Measurements from ENCODE around the gene MYO10.
"Not testable (repeated sequence)": the region's sequence is repeated elsewhere in the genome, so short reads cannot be mapped to it uniquely, and the experiment has no call there.

The MYO10 gene

DNA sequence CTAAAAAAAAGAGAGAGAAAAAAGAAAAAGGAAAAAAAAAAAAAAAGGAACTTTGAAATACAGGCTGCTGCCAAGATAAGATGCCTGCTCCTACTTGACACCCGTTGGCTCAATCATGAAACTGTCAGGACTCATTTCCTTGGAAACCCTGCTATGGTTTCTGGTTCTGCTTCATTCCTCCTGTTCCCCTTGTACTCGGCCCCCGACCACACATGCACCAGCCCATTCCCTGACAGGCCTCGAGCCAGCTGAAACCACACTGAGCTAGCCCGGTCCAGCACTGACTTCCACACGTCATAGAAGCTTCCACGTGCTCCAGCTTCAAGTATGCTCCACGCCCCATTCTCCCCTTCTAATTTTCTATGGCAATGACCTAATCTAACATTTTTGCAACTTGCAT is 93.2 kb downstream of the MYO10 start:
- no peak overlapping the region for H3K4me3 ChIP-seq (ENCODE audit: low read length)
- no peak for DNase-seq (ENCODE audit: low read depth)
- TF ChIP-seq, protein P1, sequence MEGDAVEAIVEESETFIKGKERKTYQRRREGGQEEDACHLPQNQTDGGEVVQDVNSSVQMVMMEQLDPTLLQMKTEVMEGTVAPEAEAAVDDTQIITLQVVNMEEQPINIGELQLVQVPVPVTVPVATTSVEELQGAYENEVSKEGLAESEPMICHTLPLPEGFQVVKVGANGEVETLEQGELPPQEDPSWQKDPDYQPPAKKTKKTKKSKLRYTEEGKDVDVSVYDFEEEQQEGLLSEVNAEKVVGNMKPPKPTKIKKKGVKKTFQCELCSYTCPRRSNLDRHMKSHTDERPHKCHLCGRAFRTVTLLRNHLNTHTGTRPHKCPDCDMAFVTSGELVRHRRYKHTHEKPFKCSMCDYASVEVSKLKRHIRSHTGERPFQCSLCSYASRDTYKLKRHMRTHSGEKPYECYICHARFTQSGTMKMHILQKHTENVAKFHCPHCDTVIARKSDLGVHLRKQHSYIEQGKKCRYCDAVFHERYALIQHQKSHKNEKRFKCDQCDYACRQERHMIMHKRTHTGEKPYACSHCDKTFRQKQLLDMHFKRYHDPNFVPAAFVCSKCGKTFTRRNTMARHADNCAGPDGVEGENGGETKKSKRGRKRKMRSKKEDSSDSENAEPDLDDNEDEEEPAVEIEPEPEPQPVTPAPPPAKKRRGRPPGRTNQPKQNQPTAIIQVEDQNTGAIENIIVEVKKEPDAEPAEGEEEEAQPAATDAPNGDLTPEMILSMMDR (conservative IDR thresholded peaks at IDR 0.05; ENCODE audit: low read depth, low read length), result no peak

DNA sequence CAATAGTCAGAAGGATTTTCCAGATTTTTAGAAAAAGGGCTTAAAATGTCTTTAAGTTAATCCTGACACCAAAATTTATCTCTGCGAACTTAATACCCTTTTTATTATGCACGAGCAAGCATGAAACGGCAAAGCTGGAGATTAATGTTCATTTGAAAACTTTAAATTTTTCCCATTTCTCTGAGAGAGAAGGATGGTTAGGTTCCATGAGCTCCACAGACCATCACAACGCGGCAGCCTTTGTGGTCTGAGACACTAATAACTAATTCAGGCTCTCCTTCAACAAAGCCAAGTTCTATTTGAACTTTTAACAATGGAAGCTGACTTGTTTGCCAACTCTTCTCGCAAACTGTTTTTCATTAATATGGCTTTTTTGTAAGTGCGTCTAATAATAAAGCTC is 94.7 kb downstream of the MYO10 start:
- no peak overlapping the region for H3K4me3 ChIP-seq (ENCODE audit: low read length)
- TF ChIP-seq, protein P1 (conservative IDR thresholded peaks at IDR 0.05; ENCODE audit: low read depth, low read length), result no peak
- DNase-seq (ENCODE audit: low read depth), result no peak

DNA sequence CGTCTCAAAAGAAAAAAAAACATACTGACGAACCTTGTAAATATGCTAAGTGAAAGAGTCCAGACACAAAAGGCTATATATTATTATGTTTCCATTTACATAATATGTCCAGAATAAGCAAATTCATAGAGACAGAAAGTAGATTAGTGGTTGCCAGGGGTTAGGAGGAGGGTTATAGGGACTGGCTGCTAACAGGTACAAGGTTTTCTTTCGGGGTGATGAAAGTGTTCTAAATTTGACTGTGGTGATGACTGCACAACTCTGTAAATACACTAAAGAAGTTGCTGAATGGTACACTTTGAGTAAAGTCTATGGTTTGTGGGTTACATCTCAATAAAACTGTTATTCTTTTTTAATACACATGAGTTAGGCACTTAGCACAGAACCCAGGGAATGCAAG is 98.8 kb downstream of the MYO10 start:
- no peak for DNase-seq (ENCODE audit: low read depth)
- no peak overlapping the region for H3K4me3 ChIP-seq (ENCODE audit: low read length)
- TF ChIP-seq, protein P1 (conservative IDR thresholded peaks at IDR 0.05; ENCODE audit: low read depth, low read length), result no peak

DNA sequence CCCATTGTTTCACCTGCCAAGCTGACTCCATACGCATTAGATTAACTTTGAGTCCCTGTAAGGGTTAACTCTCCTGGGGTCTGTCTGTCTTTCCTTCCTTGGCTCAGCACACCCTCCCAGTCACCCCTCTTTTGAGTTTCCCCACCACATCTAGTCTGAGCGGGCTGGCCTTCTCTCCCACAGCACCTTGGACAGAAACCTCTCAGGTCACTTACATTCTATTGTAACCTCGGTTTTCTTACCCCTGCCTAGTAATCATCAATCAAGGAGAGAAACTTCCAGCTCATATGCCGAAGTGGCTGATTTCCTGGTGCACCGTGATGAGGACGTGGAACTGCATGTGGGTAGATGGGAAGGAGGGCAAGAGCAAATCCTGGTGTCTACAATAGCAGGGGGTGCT is 102.1 kb downstream of the MYO10 start:
- no peak for DNase-seq (ENCODE audit: low read depth)
- TF ChIP-seq, protein P1 (conservative IDR thresholded peaks at IDR 0.05; ENCODE audit: low read depth, low read length), result no peak
- no peak overlapping the region for H3K4me3 ChIP-seq (ENCODE audit: low read length)

DNA sequence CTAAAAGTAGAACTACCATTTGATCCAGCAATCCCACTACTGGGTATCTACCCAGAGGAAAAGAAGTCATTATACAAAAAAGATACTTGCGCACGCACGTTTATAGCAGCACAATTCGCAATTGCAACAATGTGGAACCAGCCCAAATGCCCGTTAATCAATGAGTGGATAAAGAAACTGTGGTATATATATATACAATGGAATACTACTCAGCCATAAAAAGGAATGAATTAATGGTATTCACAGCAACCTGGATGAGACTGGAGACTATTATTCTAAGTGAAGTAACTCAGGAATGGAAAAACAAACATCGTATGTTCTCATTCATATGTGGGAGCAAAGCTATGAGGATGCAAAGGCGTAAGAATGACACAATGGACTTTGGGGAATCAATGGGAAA is 104.8 kb downstream of the MYO10 start:
- not testable (repeated sequence) for H3K4me3 ChIP-seq (ENCODE audit: low read length); DNase-seq (ENCODE audit: low read depth)

DNA sequence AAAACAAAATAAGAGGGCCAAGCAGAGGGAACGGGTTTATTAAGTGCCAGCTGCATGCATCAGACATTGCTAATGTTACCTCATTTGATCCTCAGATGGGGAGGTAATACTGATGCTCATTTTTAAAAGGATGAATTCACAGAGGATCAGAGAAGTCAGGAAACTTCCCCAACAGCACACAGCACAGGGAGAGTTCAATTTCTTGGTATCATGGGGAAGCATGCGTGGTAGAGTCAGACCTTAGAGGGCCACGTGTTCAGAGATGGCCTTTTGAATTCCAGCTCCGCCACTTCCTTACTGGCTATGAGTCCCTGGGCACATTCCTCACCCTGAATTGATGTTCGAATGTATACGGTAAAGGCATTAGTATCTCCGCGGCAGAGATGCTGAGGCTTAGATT is 108.3 kb downstream of the MYO10 start:
- no peak for DNase-seq (ENCODE audit: low read depth)
- TF ChIP-seq, protein P1 (conservative IDR thresholded peaks at IDR 0.05; ENCODE audit: low read depth, low read length), result no peak
- no peak overlapping the region for H3K4me3 ChIP-seq (ENCODE audit: low read length)

DNA sequence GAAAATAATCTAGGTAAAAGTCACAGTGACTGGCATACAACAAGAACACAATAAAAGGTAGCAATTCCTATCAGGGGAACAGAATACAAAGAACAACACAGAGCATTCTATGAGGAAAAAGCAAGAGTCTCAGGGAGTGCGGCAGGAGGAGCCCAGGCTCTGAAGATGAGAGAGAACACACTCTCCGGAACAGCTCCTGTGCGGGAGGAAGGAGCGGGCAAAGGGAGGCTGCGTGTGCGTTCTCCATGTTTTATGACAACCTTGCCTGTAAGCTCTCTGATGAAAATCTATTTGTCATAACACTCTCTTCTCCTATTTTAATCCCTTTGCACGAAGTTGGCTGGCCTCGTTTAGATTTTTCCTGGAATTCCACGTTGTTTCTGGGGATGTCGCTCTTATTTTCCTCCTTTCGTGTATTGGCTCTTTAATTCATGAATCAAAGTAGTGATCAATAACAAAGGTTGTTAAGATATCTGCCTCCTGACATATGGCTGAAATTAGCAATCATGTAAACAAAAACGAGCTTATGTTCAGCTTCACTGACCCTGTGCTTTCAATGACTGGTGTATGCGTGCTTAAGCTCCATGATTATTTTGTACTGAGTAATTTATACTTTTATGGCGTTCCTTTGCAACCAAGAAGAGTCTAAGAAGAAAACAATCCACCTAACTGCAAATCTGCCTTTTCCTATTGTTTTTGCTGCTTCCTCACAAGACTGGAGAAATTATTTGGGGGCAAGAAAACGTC is 109.5 kb downstream of the MYO10 start:
- TF ChIP-seq, protein P1 (conservative IDR thresholded peaks at IDR 0.05; ENCODE audit: low read depth, low read length), result no peak
- no peak overlapping the region for H3K4me3 ChIP-seq (ENCODE audit: low read length)
- no peak for DNase-seq (ENCODE audit: low read depth)
